Activated T-cell treated with anti-CD3 and anti-CD28 coated beads for 4 hours (primary cell): ENCODE data around the gene NPB.

Experiments
- DNase-seq: peaks from one replicate; pipeline ENCODE4 v3.0.0-alpha.2; 2020

NPB gene

GRCh38 chr17:81947189-81947588, 45.2 kb downstream of the NPB start, which contains the start of gene MYADML2:
Gene MYADML2, minus strand, starts transcription at chr17:81947233. Its CDS starts 5,492 bp downstream, at chr17:81941741.
- DNase-seq = no peak

- DNase-seq = no peak
These were observed 46.8 kb downstream of the NPB start for GRCh38 chr17:81948635-81949378.

- no peak for DNase-seq
These were observed 48.5 kb downstream of the NPB start for GRCh38 chr17:81950501-81950900.

- DNase-seq = no peak
These were observed 50.0 kb downstream of the NPB start for GRCh38 chr17:81951785-81952684.
